K562 (cell line): ENCODE results near the gene BRD4. TPM values are rescaled to one million over a fixed set of nuclear protein-coding genes. Genes with fewer than 3 reads are reported as not detected.

ENCODE experiments used
- BCOR ChIP-seq: fragments of 450-650 bp; IDR thresholded peaks from 2 replicates; pipeline ENCODE4 v1.6.1; 2016
- BRD9 ChIP-seq: fragments of 450-650 bp; IDR thresholded peaks from 2 replicates; pipeline ENCODE4 v1.6.1; 2018; ENCODE audit warnings: low read depth; ENCODE audit not compliant: partially characterized antibody
- CEBPG ChIP-seq, 3 experiments: fragments of 200-800 bp in 1 of 3; sonication (Bioruptor generic) in 1 of 3; sonication (generic) in 1 of 3; formaldehyde crosslinking in 1 of 3; IDR thresholded peaks in 2 of 3; conservative IDR thresholded peaks in 1 of 3; 2 replicates each; pipeline versions ENCODE4 v1.6.1 to v1.8.0; 2016 to 2022; ENCODE audit warnings: missing compliant biosample characterization in 2 of 3, missing genetic modification characterization in 2 of 3, mild to moderate bottlenecking in 1 of 3, missing genetic modification reagents in 1 of 3
- GTF2F1 ChIP-seq: IDR thresholded peaks from 2 replicates; pipeline ENCODE4 v1.6.1; 2011; ENCODE audit warnings: low read depth, low read length, improper control_type of control experiment
- HDAC8 ChIP-seq: fragments of 450-650 bp; IDR thresholded peaks from 2 replicates; pipeline ENCODE4 v1.6.1; 2016; ENCODE audit warnings: mild to moderate bottlenecking, missing genetic modification characterization, moderate library complexity, missing compliant biosample characterization
- HMG20B ChIP-seq: fragments of 250-450 bp; sonication (Bioruptor Pico); IDR thresholded peaks from 2 replicates; pipeline ENCODE4 v1.5.0; 2021; ENCODE audit warnings: mild to moderate bottlenecking
- ZNF589 ChIP-seq: fragments of 200-800 bp; sonication (Bioruptor generic); IDR thresholded peaks from 2 replicates; pipeline ENCODE4 v1.6.1; 2016; ENCODE audit warnings: low read depth, missing genetic modification characterization, missing compliant biosample characterization
- polyA plus RNA-seq, 8 experiments: library from polyadenylated mRNA; depleted of rRNA in 4 of 8; stranded (reverse) in 5 of 8; unstranded in 3 of 8; fragments of >200 nt; fragmentation: Nextera tagmentation in 2 of 8; fragmentation: Illumina TruSeq in 1 of 8; extraction: Ambion mirVana in 2 of 8; extraction: Trizol in 1 of 8; gene quantifications; 2 replicates each; pipeline versions ENCODE4 v1.2.1 to v1.2.3, GENCODE V29; 2011 to 2014; ENCODE audit warnings: inconsistent platforms in 1 of 8, missing spikeins in 1 of 8
- total RNA-seq, 7 experiments: library from RNA; depleted of rRNA in 6 of 7; stranded (reverse); fragments of >200 nt in 6 of 7; fragmentation: Illumina TruSeq in 2 of 7; extraction: Trizol in 2 of 7; gene quantifications; 2 replicates each; pipeline versions ENCODE4 v1.2.1 to v1.2.3, GENCODE V29; 2011 to 2021; ENCODE audit warnings: low replicate concordance in 1 of 7
- TF ChIP-seq, protein P1 (sequence below): fragments of 250-450 bp; sonication (Bioruptor Pico); IDR thresholded peaks from 2 replicates; pipeline ENCODE4 v1.5.0; 2021; ENCODE audit warnings: mild to moderate bottlenecking, moderate library complexity
- TF ChIP-seq, protein P2 (sequence below), 2 experiments: fragments of 450-650 bp in 1 of 2; sonication (generic) in 1 of 2; formaldehyde crosslinking in 1 of 2; IDR thresholded peaks in 1 of 2; conservative IDR thresholded peaks in 1 of 2; 2 replicates each; pipeline versions ENCODE4 v1.6.1 to v1.8.1; 2016 to 2023; ENCODE audit warnings: mild to moderate bottlenecking in 2 of 2, moderate library complexity in 2 of 2, inconsistent platforms in 1 of 2, missing genetic modification reagents in 1 of 2
- TF ChIP-seq, protein P3 (sequence below): sonication (generic); formaldehyde crosslinking; IDR thresholded peaks from 2 replicates; pipeline ENCODE4 v1.8.1; 2023; ENCODE audit warnings: mild to moderate bottlenecking, missing genetic modification reagents
- TF ChIP-seq, protein P4 (sequence below): fragments of 450-650 bp; IDR thresholded peaks from 2 replicates; pipeline ENCODE4 v1.6.1; 2016
- TF ChIP-seq, protein P5 (sequence below): sonication (generic); formaldehyde crosslinking; IDR thresholded peaks from 2 replicates; pipeline ENCODE4 v1.8.0; 2022; ENCODE audit warnings: missing genetic modification reagents, mild to moderate bottlenecking, borderline replicate concordance

BRD4 gene
- total and polyA plus RNA-seq, 9 of the 15 experiments (the other 6 are each of a cell fraction or from before 2014, with no cell fraction given): 1.8 to 105 (median 15.6) TPM

DNA sequence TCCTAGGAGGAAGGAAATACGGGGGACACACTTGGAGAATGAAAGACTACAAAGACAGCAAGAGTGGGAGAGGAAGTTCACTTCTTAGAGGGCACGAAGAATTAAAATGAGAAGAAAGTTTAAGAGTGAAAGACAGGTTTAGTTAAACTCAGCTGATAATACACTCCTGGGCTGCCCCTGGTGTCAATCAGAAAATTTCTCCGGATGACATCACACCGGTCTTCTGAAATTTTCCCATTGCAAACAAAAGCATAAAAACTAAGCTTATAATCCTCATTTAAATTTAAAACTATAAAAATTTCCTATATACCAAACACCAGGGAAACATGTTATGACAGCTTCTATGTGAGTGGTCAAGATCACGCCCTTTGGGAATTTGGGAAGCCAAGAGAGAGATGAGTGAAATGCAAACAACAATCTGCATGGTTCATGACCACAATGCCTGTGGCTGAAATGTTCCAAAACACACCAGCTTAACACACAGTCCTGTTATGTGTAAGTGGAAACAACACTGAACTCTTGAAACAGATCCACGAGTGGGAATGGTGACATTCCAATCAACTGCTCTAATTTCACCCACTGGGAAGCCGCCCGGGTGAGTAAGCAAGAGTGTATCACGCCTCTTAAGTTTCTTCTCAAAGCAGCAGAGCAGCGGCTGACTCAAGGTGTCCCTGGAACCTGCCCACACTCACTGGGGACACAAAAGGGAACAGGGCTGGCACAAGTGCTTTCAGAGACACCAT, 49.0 kb downstream of the BRD4 start (continued):
- TF ChIP-seq, protein P1, sequence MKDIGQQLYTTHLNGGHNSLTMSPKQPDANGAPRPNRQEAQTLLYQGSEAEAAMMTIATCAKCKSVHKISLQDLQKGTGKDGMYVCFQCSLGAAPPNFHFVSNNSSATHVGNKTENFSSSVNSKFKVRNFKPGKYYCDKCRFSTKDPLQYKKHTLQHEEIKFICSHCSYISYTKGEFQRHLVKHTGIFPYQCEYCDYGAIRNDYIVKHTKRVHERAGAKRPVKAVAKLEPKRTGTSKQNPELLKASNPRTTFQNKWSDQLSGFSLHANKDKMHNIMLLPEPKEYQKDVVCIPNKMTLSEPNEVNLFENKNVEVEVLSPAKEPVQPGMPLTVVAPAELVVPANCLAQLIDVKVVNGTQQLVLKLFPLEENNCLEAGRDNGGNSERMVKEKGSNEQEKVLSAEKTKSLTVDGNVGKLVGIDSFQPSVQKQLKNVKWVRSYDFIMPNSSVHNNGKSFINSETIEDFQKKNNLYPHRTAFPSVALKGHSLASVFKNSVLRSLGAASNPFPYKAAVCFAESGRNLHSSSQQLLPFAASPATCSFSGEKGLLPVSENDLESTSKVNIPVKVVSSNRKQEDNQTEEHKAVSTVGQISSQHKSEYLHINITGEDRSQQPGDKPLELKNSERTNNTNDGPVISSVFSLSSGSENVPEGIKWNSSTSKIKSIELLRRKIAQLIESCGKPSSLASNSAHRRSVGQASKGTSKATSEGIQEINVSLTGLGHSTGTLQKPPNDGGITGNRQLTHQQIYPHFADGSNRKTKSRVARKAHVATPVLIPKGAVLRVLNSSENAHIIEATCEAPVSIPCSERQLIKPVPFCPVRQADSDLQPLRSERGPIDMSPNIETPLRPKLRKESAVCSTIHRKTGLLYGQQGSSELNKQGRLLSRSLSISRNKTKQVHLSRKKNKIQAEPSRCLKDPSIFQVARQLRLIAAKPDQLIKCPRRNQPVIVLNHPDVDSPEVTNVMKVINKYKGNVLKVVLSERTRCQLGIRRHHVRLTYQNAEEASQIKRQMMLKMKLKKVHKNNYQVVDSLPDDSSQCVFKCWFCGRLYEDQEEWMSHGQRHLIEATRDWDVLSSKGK (CRISPR knock-in tag): no peak
- 0 out of 2 replicates have a peak, but pooled peaks have one; percentile 20 for TF ChIP-seq HDAC8 (tag)
- TF ChIP-seq, protein P2, sequence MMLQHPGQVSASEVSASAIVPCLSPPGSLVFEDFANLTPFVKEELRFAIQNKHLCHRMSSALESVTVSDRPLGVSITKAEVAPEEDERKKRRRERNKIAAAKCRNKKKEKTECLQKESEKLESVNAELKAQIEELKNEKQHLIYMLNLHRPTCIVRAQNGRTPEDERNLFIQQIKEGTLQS (IDR thresholded peaks at IDR 0.05): peak; percentile 65
- TF ChIP-seq, protein P2 (CRISPR knock-in tag; conservative IDR thresholded peaks at IDR 0.05): no peak
- TF ChIP-seq, protein P3, sequence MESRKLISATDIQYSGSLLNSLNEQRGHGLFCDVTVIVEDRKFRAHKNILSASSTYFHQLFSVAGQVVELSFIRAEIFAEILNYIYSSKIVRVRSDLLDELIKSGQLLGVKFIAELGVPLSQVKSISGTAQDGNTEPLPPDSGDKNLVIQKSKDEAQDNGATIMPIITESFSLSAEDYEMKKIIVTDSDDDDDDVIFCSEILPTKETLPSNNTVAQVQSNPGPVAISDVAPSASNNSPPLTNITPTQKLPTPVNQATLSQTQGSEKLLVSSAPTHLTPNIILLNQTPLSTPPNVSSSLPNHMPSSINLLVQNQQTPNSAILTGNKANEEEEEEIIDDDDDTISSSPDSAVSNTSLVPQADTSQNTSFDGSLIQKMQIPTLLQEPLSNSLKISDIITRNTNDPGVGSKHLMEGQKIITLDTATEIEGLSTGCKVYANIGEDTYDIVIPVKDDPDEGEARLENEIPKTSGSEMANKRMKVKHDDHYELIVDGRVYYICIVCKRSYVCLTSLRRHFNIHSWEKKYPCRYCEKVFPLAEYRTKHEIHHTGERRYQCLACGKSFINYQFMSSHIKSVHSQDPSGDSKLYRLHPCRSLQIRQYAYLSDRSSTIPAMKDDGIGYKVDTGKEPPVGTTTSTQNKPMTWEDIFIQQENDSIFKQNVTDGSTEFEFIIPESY: 0 out of 2 replicates have a peak, but pooled peaks have one; percentile 7
- TF ChIP-seq, protein P4, sequence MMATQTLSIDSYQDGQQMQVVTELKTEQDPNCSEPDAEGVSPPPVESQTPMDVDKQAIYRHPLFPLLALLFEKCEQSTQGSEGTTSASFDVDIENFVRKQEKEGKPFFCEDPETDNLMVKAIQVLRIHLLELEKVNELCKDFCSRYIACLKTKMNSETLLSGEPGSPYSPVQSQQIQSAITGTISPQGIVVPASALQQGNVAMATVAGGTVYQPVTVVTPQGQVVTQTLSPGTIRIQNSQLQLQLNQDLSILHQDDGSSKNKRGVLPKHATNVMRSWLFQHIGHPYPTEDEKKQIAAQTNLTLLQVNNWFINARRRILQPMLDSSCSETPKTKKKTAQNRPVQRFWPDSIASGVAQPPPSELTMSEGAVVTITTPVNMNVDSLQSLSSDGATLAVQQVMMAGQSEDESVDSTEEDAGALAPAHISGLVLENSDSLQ: peak; percentile 95
- no peak for TF ChIP-seq BRD9
- TF ChIP-seq GTF2F1: no peak
- peak; percentile 80 for TF ChIP-seq ZNF589 (CRISPR knock-in tag)
- TF ChIP-seq, protein P5, sequence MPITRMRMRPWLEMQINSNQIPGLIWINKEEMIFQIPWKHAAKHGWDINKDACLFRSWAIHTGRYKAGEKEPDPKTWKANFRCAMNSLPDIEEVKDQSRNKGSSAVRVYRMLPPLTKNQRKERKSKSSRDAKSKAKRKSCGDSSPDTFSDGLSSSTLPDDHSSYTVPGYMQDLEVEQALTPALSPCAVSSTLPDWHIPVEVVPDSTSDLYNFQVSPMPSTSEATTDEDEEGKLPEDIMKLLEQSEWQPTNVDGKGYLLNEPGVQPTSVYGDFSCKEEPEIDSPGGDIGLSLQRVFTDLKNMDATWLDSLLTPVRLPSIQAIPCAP (CRISPR knock-in tag): no peak
- TF ChIP-seq BCOR: no peak
- TF ChIP-seq CEBPG (CRISPR knock-in tag; IDR thresholded peaks at IDR 0.05): peak; percentile 30; the same call in 1 of the 2 replicates
- TF ChIP-seq CEBPG (tag; conservative IDR thresholded peaks at IDR 0.05 in 1 of 2, IDR thresholded peaks at IDR 0.05 in 1 of 2): no peak; a peak in 1 of 4 replicates
- no peak for TF ChIP-seq HMG20B
